Adrenal gland (tissue), 12 donors: ENCODE results near the gene CHMP2A. TPM values are rescaled to one million over a fixed set of nuclear protein-coding genes. Genes with fewer than 3 reads are reported as not detected.

Experiments
- DNase-seq, 7 donors: peaks; one replicate each; pipeline ENCODE4 v3.0.0-alpha.2; 2019 to 2020
- H3K27ac ChIP-seq, 5 donors: fragments of 200-600 bp; sonication (generic) in 4 of 5; 1 replicate in 3 of 5; 2 replicates in 2 of 5; pipeline versions ENCODE4 v1.5.1 to v1.8.0; 2016 to 2020; ENCODE audit warnings: mild to moderate bottlenecking in 1 of 5
- H3K27me3 ChIP-seq: fragments of 200-600 bp; 2 replicates; pipeline ENCODE4 v1.8.0; 2021
- H3K36me3 ChIP-seq, 2 donors: fragments of 200-600 bp; replicated peaks in 1 of 2; 1 replicate in 1 of 2; 2 replicates in 1 of 2; pipeline versions ENCODE4 v1.5.1 to v1.8.0; 2018 to 2022
- H3K4me1 ChIP-seq, 2 donors: fragments of 200-600 bp; replicated peaks in 1 of 2; 1 replicate in 1 of 2; 2 replicates in 1 of 2; pipeline versions ENCODE4 v1.5.1 to v1.8.0; 2018 to 2021
- H3K4me3 ChIP-seq, 4 donors: fragments of 200-600 bp; sonication (generic) in 3 of 4; one replicate each; pipeline ENCODE4 v1.5.1; 2016 to 2018
- H3K9me3 ChIP-seq, 3 donors: fragments of 200-600 bp; sonication (generic) in 1 of 3; replicated peaks in 1 of 3; 1 replicate in 2 of 3; 2 replicates in 1 of 3; pipeline versions ENCODE4 v1.5.1 to v1.8.0; 2016 to 2021
- CTCF ChIP-seq, 6 experiments: fragments of 450-650 bp in 4 of 6; fragments of 200-600 bp in 2 of 6; sonication (generic) in 1 of 6; IDR thresholded peaks; 1 replicate in 5 of 6; 2 replicates in 1 of 6; pipeline versions ENCODE4 v1.5.1 to v1.8.0; 2016 to 2021; ENCODE audit warnings: antibody characterized with exemption in 6 of 6, mild to moderate bottlenecking in 2 of 6, moderate library complexity in 1 of 6
- POLR2A ChIP-seq, 2 donors: fragments of 450-650 bp; IDR thresholded peaks; one replicate each; pipeline ENCODE4 v1.6.1; 2017; ENCODE audit warnings: antibody characterized with exemption in 2 of 2, mild to moderate bottlenecking in 2 of 2, moderate library complexity in 1 of 2
- WGBS, 4 donors: extraction: QIAGEN DNeasy Blood & Tissue Kit in 2 of 4; methylation state at CpG; one replicate each; pipeline versions ENCODE4 v1.1.5 to v1.1.7; 2013 to 2017; 5-methylcytosine and 5-hydroxymethylcytosine counted together
- intact Hi-C, 2 donors: fragments of 100-400 bp; cut with DNase I; formaldehyde crosslinking; loops; one replicate each; pipeline versions ENCODE4 v1.14.1 to v1.15.0; 2022 to 2023
- polyA plus RNA-seq, 3 donors: library from polyadenylated mRNA; stranded (reverse); fragments of 200-250 nt in 2 of 3; fragments of 350-450 nt in 1 of 3; fragmentation: Illumina TruSeq in 1 of 3; extraction: RNeasy Lipid Tissue Mini Kit (QIAGEN cat#74804) in 1 of 3; gene quantifications; one replicate each; pipeline ENCODE4 v1.2.3, GENCODE V29; 2013 to 2014
- total RNA-seq, 9 donors: library from RNA; depleted of rRNA in 4 of 9; stranded (reverse); fragments of >200 nt in 4 of 9; fragments of 120-200 nt in 1 of 9; fragmentation: NEBNext Ultra II Directional in 1 of 9; extraction: Animal tissue kit (Norgen Biotek cat#: 25700) in 1 of 9; gene quantifications; one replicate each; pipeline versions ENCODE4 v1.1.0 to v1.2.4, GENCODE V29; 2013 to 2023
- donor health status: healthy with polysubstance abuse.
- donor health status: Bipolar disorder and iron deficiency.
- donor health status: DM: yes; HTN: yes; CAD: no.
- donor health status: DM: no; HTN: no; CAD: no.
- donor health status: DM: no; HTN: no; CAD: no.
- donor health status: DM: yes; HTN: yes; CAD: no.

Gene CHMP2A
- total and polyA plus RNA-seq, 12 donors, result 146 to 560 (median 210) TPM

GRCh38 chr19:58556622-58557220 is 1.8 kb upstream of the CHMP2A start:
- H3K4me1 ChIP-seq, result peaks cover 34 to 58% of the 10 kb centered on the region in 2 donors

GRCh38 chr19:58555920-58556621 is 1.2 kb upstream of the CHMP2A start:
- no peak for TF ChIP-seq CTCF (IDR thresholded peaks at IDR 0.05)
- TF ChIP-seq POLR2A (IDR thresholded peaks at IDR 0.05), result no peak
- peak in 4 of 7 donors; percentile 42 to 59 (median 44) for DNase-seq
- H3K9me3 ChIP-seq, result no peaks in the 10 kb centered on the region
- peaks cover 33 to 52% of the 10 kb centered on the region in 2 donors for H3K4me1 ChIP-seq
- 45 to 79% (median 75%) methylated on average over 6 to 16 of the region's 16 CpGs for WGBS, 4 donors
- H3K36me3 ChIP-seq, result peaks cover 0 to 39% of the 10 kb centered on the region in 2 donors
- H3K27me3 ChIP-seq, result no peaks in the 10 kb centered on the region
- no peak overlapping the region for H3K4me3 ChIP-seq
- intact Hi-C loops, result no loop called here
- peak overlapping the region in 3 of 5 donors; percentile 85 to 100 (median 100) for H3K27ac ChIP-seq

More at GRCh38 chr19:58556622-58557220, 1.8 kb upstream of the CHMP2A start:
- Histone ChIP-seq H3K9me3 (no peaks in the 10 kb centered on the region), H3K4me3 (peak overlapping the region in 1 of 4 donors; percentile 95), H3K27me3 (no peaks in the 10 kb centered on the region), H3K36me3 (peaks cover 0 to 32% of the 10 kb centered on the region in 2 donors), H3K27ac (peak overlapping the region in 4 of 5 donors; percentile 98 to 100 (median 100))
- peak in 3 of 7 donors; percentile 28 to 58 (median 31) for DNase-seq
- no peak for TF ChIP-seq POLR2A (IDR thresholded peaks at IDR 0.05)
- TF ChIP-seq CTCF (IDR thresholded peaks at IDR 0.05), result no peak
- intact Hi-C loops, result no loop called here
- 45 to 52% (median 48%) methylated on average over 10 of the region's 10 CpGs for WGBS, 4 donors

- peak overlapping the region in 2 of 4 donors; percentile 58 to 74 for H3K4me3 ChIP-seq
- intact Hi-C loops, result no loop called here
- H3K36me3 ChIP-seq, result peaks cover 0 to 45% of the 10 kb centered on the region in 2 donors
- H3K27me3 ChIP-seq, result no peaks in the 10 kb centered on the region
- DNase-seq, result peak in 1 of 7 donors; percentile 31
- TF ChIP-seq CTCF (IDR thresholded peaks at IDR 0.05) (no peak), POLR2A (IDR thresholded peaks at IDR 0.05) (no peak)
- peaks cover 33 to 47% of the 10 kb centered on the region in 2 donors for H3K4me1 ChIP-seq
- H3K27ac ChIP-seq, result peak overlapping the region; percentile 83 to 100 (median 96)
- no peaks in the 10 kb centered on the region for H3K9me3 ChIP-seq
- WGBS, 4 donors, result 0 to 43% (median 41%) methylated on average over 2 to 4 of the region's 4 CpGs
These were observed 522 bp upstream of the CHMP2A start for GRCh38 chr19:58555369-58555885.

GRCh38 chr19:58553799-58554493 is 959 bp downstream of the CHMP2A start:
- intact Hi-C loops, result no loop called here
- WGBS, 4 donors, result 22 to 25% (median 23%) methylated on average over 18 of the region's 18 CpGs

More at GRCh38 chr19:58553799-58554493, 959 bp downstream of the CHMP2A start:
- H3K27ac ChIP-seq, result peak overlapping the region; percentile 83 to 100 (median 96)
- H3K9me3 ChIP-seq, result no peaks in the 10 kb centered on the region
- H3K36me3 ChIP-seq, result peaks cover 0 to 60% of the 10 kb centered on the region in 2 donors
- peak in 4 of 7 donors; percentile 41 to 75 (median 52) for DNase-seq
- H3K27me3 ChIP-seq, result no peaks in the 10 kb centered on the region
- TF ChIP-seq CTCF (IDR thresholded peaks at IDR 0.05) (no peak), POLR2A (IDR thresholded peaks at IDR 0.05) (no peak)
- peak overlapping the region; percentile 42 to 74 (median 65) for H3K4me3 ChIP-seq
- H3K4me1 ChIP-seq, result peaks cover 29 to 38% of the 10 kb centered on the region in 2 donors
